ENCODE data around the gene SEPTIN11. TPM values are rescaled to one million over a fixed set of nuclear protein-coding genes. Genes with fewer than 3 reads are reported as not detected.
"Not testable (repeated sequence)": the region's sequence is repeated elsewhere in the genome, so short reads cannot be mapped to it uniquely, and the experiment has no call there.

The SEPTIN11 gene
- total RNA-seq, 1 donor from 2014 or later, result 242 TPM

- no peak for DNase-seq (ENCODE audit: extremely low read depth, low read depth, low spot score)
These were observed 2.1 kb downstream of the SEPTIN11 start for GRCh38 chr4:76951672-76952010.

DNA sequence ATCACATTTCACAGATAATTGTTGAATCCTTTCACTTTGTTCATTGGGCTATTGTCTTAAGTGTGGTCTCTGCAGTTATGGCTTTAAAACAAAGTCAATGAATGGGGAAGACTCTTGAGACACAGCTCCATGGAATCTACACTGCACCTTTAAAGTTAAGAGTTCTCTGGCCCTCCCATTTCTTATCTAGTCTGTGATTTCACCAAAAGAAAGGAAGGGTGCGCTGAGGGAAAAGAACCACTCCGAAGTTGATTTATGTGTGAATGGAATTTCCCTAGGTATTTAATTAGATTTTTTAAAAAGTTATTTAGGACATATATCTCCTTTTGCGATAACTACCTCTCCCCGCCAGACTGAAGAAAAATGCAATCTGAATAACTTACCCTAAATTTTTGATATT, 2.5 kb downstream of the SEPTIN11 start:
- no peak for DNase-seq (ENCODE audit: extremely low read depth, low read depth, low spot score)

DNA sequence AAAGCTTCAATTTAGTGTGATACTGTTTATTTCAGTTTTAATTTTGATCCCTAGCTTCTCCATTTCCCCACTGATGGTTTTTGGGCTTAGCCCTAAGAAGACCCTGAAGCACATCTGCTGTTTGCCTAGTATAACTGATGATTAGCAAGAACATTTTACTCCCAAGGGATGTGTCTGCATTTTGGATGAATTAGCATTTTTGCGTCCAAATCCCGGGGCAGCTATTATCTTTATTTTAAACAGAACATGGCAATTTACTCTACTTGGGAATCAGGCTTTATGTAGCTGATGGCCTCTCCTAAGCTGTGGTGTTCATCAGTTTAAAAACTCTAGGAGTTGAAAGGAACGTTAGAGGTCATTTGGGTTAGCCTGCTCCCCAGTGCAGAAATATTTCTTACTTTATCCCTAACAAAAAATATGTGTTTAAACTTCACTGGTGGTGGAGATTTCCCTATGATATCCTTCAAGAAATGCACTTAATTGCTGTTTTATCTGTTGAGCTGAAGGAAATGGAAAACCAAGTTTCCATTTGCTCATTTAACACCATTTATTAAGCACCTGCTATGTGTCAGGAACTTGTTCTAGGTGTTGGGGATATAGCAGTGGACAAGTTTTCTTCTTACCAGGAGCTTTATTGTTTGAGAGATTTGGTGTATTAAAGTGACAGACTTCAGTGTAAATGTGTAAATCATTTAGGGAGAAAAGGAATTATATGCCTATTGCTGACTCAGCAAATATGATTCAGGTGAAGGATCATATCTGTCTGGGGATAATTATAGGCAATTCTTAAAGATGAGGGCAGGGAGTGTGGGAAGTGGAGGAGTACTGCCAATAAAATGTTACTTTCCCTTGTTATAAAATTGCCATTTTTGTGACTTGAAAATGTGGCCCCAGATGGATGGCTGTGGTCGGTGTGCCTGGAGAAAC, 3.4 kb downstream of the SEPTIN11 start:
- no peak for DNase-seq (ENCODE audit: extremely low read depth, low read depth, low spot score)

GRCh38 chr4:76953956-76954355, 4.4 kb downstream of the SEPTIN11 start:
- DNase-seq (ENCODE audit: extremely low read depth, low read depth, low spot score), result no peak

GRCh38 chr4:76954489-76954888, 4.9 kb downstream of the SEPTIN11 start:
- DNase-seq (ENCODE audit: extremely low read depth, low read depth, low spot score), result no peak

GRCh38 chr4:76955182-76955581, 5.6 kb downstream of the SEPTIN11 start:
- no peak for DNase-seq (ENCODE audit: extremely low read depth, low read depth, low spot score)

- no peak for DNase-seq (ENCODE audit: extremely low read depth, low read depth, low spot score)
These were observed 7.6 kb downstream of the SEPTIN11 start for GRCh38 chr4:76957004-76957738.

GRCh38 chr4:76958891-76959290, 9.3 kb downstream of the SEPTIN11 start:
- DNase-seq (ENCODE audit: extremely low read depth, low read depth, low spot score), result no peak

DNA sequence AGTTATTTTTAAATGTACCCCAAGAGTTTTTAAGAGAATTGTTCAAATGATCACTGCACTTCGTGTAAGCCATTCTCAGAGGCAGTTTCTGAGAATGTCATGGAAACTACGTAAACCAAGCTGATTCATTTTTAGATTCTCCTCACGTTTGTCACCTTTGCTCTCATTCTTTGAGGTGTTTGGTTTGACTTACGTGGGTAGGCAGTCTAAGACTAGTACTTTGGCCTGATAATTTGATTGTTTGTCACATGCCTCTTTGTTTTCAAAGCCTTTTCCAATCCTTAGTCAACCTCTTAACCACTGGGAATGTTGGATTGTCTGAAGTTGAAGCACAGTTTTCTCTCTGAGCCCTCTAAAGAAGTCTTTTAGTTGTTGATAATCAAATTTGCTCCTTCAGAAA, 10.5 kb downstream of the SEPTIN11 start:
- DNase-seq (ENCODE audit: extremely low read depth, low read depth, low spot score), result no peak

GRCh38 chr4:76962406-76963130, 13.0 kb downstream of the SEPTIN11 start:
- no peak for DNase-seq (ENCODE audit: extremely low read depth, low read depth, low spot score)

GRCh38 chr4:76963131-76963750, 13.7 kb downstream of the SEPTIN11 start:
- DNase-seq (ENCODE audit: extremely low read depth, low read depth, low spot score), result no peak

DNA sequence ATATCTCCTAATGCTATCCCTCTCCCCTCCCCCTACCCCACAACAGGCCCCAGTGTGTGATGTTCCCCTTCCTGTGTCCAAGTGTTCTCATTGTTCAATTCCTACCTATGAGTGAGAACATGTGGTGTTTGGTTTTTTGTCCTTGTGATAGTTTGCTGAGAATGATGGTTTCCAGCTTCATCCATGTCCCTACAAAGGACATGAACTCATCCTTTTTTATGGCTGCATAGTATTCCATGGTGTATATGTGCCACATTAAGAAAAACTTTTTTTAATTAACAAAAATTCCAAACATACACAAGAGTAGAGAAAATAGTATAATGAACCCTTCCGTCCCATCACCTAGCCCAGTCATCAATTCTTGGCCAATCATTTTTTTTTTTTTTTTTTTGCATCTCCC, 14.4 kb downstream of the SEPTIN11 start:
- DNase-seq (ENCODE audit: extremely low read depth, low read depth, low spot score), result not testable (repeated sequence)

DNA sequence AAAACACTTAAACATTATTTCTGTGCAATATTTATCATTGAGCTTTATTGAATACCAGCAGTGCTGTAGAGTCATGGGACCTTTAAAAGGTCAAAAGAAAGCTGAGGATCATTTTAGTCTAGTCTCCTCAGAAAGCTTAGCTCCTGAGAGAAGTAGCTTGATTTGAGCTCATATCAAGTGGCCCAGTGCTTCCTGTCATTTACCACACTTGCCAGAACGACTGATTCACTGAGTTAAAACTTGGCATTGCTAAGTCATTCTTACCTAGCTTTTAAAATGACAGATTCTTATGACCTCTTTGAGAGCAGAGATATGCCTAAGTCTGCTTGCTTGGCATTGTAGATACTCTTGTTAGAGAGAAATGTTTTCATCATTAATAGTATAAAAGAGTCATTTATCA, 15.2 kb downstream of the SEPTIN11 start:
- no peak for DNase-seq (ENCODE audit: extremely low read depth, low read depth, low spot score)

DNA sequence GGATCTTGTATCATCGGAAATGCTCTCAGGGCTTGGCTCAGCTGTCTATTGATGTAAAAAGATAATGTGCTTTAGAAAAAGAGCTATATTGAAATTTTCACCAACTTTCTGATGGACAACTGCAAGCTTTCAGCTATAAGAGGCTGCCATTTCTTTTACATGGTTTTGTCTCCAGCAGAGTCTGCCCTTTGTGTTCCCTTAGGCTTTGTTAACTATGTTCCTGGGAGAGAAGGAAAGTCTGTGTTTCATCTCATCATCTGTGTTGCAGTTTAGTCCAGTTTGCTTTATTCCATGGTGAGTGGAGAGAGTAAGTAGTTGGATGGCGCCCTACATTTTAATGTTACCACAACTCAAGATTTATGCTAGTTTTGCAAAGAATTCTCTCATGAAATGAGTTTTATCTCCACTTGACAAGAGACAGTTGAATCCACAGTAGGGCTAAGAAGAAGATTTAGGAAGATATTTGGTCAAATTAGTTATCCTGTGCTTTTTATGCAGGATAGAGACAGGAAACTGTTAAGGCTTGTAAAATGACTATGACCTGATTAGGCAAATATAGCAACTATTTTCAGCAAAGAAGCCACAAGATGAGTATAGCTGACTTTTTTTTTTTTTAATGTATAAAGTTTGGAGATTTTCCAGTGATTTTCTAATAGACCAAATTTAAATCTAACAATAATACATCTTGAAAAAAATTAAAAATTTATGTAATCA, 16.5 kb downstream of the SEPTIN11 start:
- no peak for DNase-seq (ENCODE audit: extremely low read depth, low read depth, low spot score)

DNA sequence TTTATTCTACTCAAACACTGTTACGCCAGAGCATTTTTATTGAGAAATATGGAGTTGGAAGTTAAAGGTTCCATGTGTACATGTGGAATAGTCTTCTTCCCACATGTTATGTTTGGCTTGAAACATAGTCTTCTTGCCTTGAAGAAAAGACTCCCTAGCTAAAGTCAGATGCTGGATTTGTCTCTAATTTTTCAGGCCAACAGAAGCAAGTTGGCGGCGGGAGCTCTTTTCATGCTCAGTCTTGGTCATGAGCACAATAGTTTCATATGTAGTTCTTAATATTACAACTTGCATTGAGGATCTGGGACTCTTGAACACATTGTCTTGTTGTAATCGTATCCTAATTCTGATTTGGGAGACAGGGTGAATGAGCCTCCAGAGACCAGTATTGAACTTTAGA, 19.4 kb downstream of the SEPTIN11 start:
- DNase-seq (ENCODE audit: extremely low read depth, low read depth, low spot score), result no peak

DNA sequence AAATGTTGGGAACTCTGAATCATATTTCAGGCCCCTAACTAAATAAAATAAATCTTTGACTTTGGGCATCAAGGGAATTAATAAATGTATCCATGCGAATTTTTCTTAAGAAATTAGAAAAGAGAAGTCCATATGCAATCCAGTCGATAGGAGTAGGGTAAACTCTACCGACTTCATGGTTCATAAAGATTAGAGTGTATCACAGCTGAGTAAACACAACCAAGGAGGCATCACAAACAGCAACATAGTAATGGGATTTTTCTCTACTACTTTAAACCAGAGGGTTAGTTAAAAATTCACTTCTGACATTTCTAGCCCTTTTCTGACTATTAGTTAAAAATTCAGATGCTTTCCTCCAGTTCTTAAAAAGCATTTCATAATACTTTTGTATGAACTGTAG, 19.9 kb downstream of the SEPTIN11 start:
- no peak for DNase-seq (ENCODE audit: extremely low read depth, low read depth, low spot score)

- no peak for DNase-seq (ENCODE audit: extremely low read depth, low read depth, low spot score)
These were observed 20.5 kb downstream of the SEPTIN11 start for GRCh38 chr4:76969941-76970529.

DNA sequence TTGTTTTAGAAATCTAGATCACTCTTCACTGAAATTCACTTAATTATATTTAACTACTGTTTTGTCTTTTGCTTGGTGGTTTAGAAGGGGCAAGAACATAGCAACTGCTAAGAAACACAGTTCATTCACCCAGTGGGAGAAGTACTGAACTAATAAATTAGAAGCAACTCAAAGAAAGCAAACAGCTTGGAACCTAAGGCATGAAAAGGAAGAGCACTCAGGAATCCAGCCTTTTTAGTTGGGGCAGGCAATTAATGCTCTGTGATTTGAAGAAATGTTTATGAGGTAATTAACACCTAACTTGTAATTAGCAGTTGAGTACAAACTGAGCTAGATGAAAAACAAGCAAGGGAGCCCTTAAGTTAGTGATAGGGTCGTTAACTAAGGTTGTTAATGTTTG, 22.8 kb downstream of the SEPTIN11 start:
- no peak for DNase-seq (ENCODE audit: extremely low read depth, low read depth, low spot score)

GRCh38 chr4:76974150-76974549, 24.6 kb downstream of the SEPTIN11 start:
- DNase-seq (ENCODE audit: extremely low read depth, low read depth, low spot score), result no peak

DNA sequence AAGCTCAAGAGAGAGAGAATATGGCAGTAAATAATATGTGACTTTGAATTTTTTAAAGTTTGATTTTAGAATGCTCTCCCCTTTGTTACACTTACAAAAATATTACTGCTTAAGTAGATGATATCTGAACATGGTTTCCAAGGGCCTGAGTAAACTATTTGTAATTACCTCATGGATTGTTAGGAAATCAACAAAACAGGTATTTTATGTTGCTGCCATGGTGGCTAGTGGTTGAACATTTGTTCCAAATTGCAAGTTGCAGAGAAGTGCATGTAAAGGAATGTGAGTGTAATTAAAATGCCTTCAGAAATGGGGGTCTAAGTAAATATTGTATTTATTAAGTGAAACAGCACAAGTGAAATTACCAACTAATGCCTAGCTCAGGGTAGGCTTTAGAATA, 27.6 kb downstream of the SEPTIN11 start:
- DNase-seq (ENCODE audit: extremely low read depth, low read depth, low spot score), result no peak

Measured in glomerular endothelial cell (primary cell).